Pancreas (tissue), 10 donors: Measurements from ENCODE around the gene MAST1. TPM values are rescaled to one million over a fixed set of nuclear protein-coding genes. Genes with fewer than 3 reads are reported as not detected.
A peak's percentile ranks its signal among the peaks of the same experiment; 100 is the strongest.

Source experiments
- ATAC-seq, 4 donors: fragments of 200-7000 bp; cut with Tn5 transposase; one replicate each; pipeline versions ENCODE4 v1.8.0 to v1.9.1; 2020; ENCODE audit warnings: mild to moderate bottlenecking in 4 of 4, moderate library complexity in 4 of 4
- DNase-seq, 6 donors: peaks; one replicate each; pipeline ENCODE4 v3.0.0-alpha.2; 2020
- FAIRE-seq: peaks from 2 replicates; lab custom pipeline; 2012; peaks lifted over from hg19 to GRCh38; lab: Jason Lieb, UNC
- H3K27ac ChIP-seq, 4 donors: fragments of 200-600 bp; sonication (generic); 1 replicate in 3 of 4; 2 replicates in 1 of 4; pipeline versions ENCODE4 v1.5.0 to v1.8.0; 2020
- H3K27me3 ChIP-seq, 4 donors: fragments of 200-600 bp; one replicate each; pipeline ENCODE4 v1.8.0; 2021
- H3K36me3 ChIP-seq, 3 donors: fragments of 200-600 bp; sonication (generic) in 1 of 3; one replicate each; pipeline versions ENCODE4 v1.5.0 to v1.8.0; 2020 to 2021
- H3K4me1 ChIP-seq, 3 donors: fragments of 200-600 bp; one replicate each; pipeline ENCODE4 v1.8.0; 2021
- H3K4me3 ChIP-seq, 4 donors: fragments of 200-600 bp; sonication (generic) in 2 of 4; one replicate each; pipeline versions ENCODE4 v1.5.0 to v1.8.0; 2020 to 2021
- H3K9me3 ChIP-seq, 4 donors: fragments of 200-600 bp; one replicate each; pipeline ENCODE4 v1.8.0; 2021
- WGBS, 2 donors: extraction: QIAGEN DNeasy Blood & Tissue Kit; methylation state at CpG; one replicate each; pipeline ENCODE4 v1.1.7; 2013; 5-methylcytosine and 5-hydroxymethylcytosine counted together
- intact Hi-C, 3 donors: fragments of 100-400 bp; cut with DNase I; formaldehyde crosslinking; loops; one replicate each; pipeline versions ENCODE4 v1.11.1 to v1.14.2; 2022
- polyA plus RNA-seq, 2 donors: library from polyadenylated mRNA; stranded (reverse); fragments of 200-250 nt; gene quantifications; one replicate each; pipeline ENCODE4 v1.2.3, GENCODE V29; 2013
- total RNA-seq, 6 donors: library from RNA; stranded (reverse); fragmentation: NEBNext Ultra II Directional in 4 of 6; extraction: Animal tissue kit (Norgen Biotek cat#: 25700) in 4 of 6; gene quantifications; one replicate each; pipeline versions ENCODE4 v1.2.1 to v1.2.4, GENCODE V29; 2021 to 2023
- TF ChIP-seq, protein P1 (sequence below), 4 donors: fragments of 200-600 bp; sonication (generic) in 3 of 4; IDR thresholded peaks; one replicate each; pipeline versions ENCODE4 v1.5.0 to v1.8.0; 2021; ENCODE audit warnings: antibody characterized with exemption in 4 of 4
- donor health status: healthy with polysubstance abuse.
- donor health status: DM: no; HTN: no; CAD: no; lungs with moderate emphysema.
- donor health status: DM: no; HTN: no; CAD: no.
- donor health status: control.
- donor health status: control.
- donor health status: Bipolar disorder and iron deficiency.
- donor health status: DM: yes; HTN: yes; CAD: no.
- donor health status: DM: no; HTN: no; CAD: no.
- donor health status: DM: no; HTN: no; CAD: no.
- donor health status: DM: yes; HTN: yes; CAD: no.

MAST1 gene
- total and polyA plus RNA-seq, 8 donors, result 0.23 to 7.3 (median 0.91) TPM

DNA sequence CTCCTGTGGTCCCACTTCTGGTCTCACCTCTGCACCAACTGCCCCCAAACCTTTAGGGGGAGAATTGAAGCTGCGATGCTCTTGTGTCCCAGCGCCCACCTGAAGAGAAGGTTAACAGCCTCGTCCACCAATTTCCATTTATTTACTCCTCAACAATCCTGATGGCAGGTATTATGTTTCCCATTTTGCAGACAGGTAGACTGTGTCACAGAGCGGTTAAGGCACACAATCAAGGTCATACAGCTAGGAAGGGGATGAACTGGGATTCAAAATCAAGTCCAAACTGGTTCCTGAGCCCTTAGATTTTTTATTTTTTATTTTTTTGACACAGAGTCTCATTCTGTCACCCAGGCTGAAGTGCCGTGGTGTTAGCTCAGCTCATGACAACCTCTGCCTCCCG, 36.8 kb downstream of the MAST1 start:
- DNase-seq (no peak), ATAC-seq (no peak), FAIRE-seq (no peak)
- Histone ChIP-seq H3K36me3 (peaks cover 0 to 8% (median 0%) of the 10 kb centered on the region in 3 donors), H3K9me3 (no peaks in the 10 kb centered on the region), H3K27me3 (no peaks in the 10 kb centered on the region), H3K4me1 (no peaks in the 10 kb centered on the region), H3K4me3 (no peak overlapping the region), H3K27ac (no peak overlapping the region)
- 91 to 94% methylated on average over 6 of the region's 6 CpGs for WGBS, 2 donors
- TF ChIP-seq, protein P1, sequence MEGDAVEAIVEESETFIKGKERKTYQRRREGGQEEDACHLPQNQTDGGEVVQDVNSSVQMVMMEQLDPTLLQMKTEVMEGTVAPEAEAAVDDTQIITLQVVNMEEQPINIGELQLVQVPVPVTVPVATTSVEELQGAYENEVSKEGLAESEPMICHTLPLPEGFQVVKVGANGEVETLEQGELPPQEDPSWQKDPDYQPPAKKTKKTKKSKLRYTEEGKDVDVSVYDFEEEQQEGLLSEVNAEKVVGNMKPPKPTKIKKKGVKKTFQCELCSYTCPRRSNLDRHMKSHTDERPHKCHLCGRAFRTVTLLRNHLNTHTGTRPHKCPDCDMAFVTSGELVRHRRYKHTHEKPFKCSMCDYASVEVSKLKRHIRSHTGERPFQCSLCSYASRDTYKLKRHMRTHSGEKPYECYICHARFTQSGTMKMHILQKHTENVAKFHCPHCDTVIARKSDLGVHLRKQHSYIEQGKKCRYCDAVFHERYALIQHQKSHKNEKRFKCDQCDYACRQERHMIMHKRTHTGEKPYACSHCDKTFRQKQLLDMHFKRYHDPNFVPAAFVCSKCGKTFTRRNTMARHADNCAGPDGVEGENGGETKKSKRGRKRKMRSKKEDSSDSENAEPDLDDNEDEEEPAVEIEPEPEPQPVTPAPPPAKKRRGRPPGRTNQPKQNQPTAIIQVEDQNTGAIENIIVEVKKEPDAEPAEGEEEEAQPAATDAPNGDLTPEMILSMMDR (IDR thresholded peaks at IDR 0.05), result no peak
- intact Hi-C loops, result no loop called here

DNA sequence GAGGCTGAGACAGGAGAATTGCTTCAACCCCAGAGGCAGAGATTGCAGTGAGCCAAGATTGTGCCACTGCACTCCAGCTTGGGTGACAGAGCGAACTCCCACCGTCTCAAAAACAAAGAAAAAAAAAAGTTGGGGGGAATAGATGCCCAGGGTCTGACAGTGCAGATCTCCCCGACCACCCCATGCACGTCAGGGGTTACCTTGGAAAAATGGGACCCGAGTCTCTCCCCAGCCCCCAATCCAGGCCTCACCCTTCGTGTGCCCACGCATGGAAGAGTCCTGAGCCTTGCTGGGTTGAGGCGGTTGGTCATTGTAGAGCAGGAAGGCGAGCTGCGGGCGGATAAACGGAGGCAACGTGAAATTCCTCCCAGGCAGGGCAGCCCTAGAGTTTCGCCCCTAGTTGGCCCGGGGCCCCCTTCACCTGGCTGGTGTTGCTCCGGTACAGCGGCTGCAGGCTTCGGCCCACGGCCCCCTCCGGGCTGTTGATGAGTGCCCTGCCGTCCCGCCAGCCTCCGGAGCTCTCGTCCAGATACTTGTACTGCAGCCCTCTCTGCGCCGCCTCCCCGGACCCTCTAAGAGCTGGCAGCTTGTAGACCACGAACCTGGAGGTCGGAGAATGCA, 42.3 kb downstream of the MAST1 start:
- H3K27ac ChIP-seq, result peak overlapping the region; percentile 85 to 94 (median 88)
- no peak for FAIRE-seq
- peaks cover 0 to 8% (median 0%) of the 10 kb centered on the region in 3 donors for H3K36me3 ChIP-seq
- no peaks in the 10 kb centered on the region for H3K27me3 ChIP-seq
- peak overlapping the region; percentile 51 to 74 (median 60) for H3K4me3 ChIP-seq
- 6 to 9% methylated on average over 29 of the region's 29 CpGs for WGBS, 2 donors
- no peaks in the 10 kb centered on the region for H3K9me3 ChIP-seq
- intact Hi-C loops, result no loop called here
- TF ChIP-seq, protein P1 (IDR thresholded peaks at IDR 0.05), result no peak
- peak; percentile 32 to 45 (median 36) for ATAC-seq
- no peaks in the 10 kb centered on the region for H3K4me1 ChIP-seq
- peak in 5 of 6 donors; percentile 41 to 82 (median 55) for DNase-seq

DNA sequence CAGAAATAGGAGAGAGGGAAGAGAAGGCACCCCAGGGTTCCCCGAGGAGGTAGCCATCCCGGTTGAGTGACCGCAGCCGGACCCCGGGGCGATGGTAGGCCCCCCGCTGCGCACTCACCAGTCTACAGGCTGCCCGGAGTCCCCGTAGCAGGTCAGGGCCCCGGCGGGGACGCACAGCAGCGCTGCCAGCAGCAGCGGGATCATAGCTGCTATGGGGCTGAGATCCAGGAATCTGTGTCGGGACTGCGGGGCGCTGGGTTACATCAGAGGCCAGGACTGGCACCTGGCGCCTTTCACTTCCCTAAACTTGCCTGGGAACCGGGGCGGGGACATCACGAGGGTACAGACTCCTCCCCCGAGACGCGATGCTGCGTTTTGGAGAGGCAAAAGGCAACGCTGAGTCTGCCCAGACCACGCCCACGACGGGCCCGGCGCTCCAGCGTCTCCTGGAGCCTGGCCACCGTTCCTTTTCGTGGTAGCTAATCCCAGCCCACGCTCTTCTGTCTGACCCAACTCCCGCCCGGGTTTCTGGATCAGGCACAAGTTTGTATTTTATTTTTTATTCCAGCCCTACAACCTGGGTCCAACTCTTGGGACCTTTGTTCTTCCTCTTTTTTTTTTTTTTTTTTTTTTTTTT, 43.0 kb downstream of the MAST1 start, which contains the start of gene DNASE2:
DNASE2 (minus strand) TSS at position 278 of the 637 bp plus-strand sequence; CDS start at position 204, 74 bp downstream.
- FAIRE-seq, result peak; percentile 73
- WGBS, 2 donors, result 0% methylated on average over 38 of the region's 38 CpGs
- Histone ChIP-seq H3K36me3 (peaks cover 0 to 8% (median 0%) of the 10 kb centered on the region in 3 donors), H3K4me3 (peak within 1 kb of the TSS; percentile 51 to 74 (median 60)), H3K27me3 (no peaks in the 10 kb centered on the region), H3K4me1 (no peaks in the 10 kb centered on the region), H3K27ac (peak within 1 kb of the TSS; percentile 85 to 94 (median 88)), H3K9me3 (no peaks in the 10 kb centered on the region)
- intact Hi-C loops, result no loop called here
- ATAC-seq, result peak; percentile 84 to 90 (median 88)
- DNase-seq, result peak; percentile 94 to 99 (median 98)
- TF ChIP-seq, protein P1 (IDR thresholded peaks at IDR 0.05), result no peak

DNA sequence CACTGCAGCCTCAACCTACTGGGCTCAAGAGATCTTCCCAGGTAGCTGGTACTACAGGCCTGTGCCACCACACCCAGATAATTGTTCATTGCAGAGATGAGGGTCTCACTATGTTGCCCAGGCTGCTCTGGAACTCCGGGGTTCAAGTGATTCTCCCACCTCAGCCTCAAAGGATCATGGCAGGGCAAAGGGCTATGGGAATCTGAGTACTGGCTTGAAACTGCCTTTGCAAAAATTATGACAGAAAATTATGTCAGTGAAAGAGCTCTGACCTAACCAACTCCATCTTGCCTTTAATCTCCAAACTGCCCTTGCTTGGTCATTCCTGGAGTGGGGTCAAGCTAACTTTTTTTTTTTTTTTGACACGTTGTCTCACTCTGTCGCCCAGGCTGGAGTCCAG, 44.3 kb downstream of the MAST1 start:
- ATAC-seq (no peak), FAIRE-seq (no peak), DNase-seq (no peak)
- H3K27me3 ChIP-seq, result no peaks in the 10 kb centered on the region
- no peaks in the 10 kb centered on the region for H3K9me3 ChIP-seq
- no peaks in the 10 kb centered on the region for H3K4me1 ChIP-seq
- H3K27ac ChIP-seq, result peak overlapping the region in 1 of 4 donors; percentile 9
- H3K36me3 ChIP-seq, result peaks cover 0 to 4% (median 0%) of the 10 kb centered on the region in 3 donors
- WGBS, 2 donors, result 82 to 96% methylated on average over 3 of the region's 3 CpGs
- intact Hi-C loops, result no loop called here
- TF ChIP-seq, protein P1 (IDR thresholded peaks at IDR 0.05), result no peak
- H3K4me3 ChIP-seq, result no peak overlapping the region
